Measurements from ENCODE around the gene FBXL4.

Gene FBXL4

DNA sequence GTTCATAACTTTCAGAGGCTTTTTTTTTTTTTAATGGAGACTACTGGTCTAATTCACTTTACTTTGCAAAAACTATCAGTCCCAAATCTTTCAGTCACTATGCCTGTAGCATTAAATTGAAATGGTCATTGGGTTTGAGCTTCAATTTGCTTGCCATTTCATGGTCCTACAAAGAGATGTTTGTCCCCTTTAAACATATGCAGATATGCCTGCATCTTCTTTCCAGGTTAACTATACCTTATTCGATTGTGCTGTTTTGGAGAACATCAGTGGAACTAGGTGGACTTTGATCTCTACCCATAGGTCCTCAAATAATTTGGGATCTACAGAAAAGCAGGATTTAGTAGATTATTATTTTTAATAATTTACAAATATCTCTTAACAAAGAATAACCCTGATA is 108.8 kb downstream of the FBXL4 start:
- DNase-seq (ENCODE audit: low spot score): no peak

DNA sequence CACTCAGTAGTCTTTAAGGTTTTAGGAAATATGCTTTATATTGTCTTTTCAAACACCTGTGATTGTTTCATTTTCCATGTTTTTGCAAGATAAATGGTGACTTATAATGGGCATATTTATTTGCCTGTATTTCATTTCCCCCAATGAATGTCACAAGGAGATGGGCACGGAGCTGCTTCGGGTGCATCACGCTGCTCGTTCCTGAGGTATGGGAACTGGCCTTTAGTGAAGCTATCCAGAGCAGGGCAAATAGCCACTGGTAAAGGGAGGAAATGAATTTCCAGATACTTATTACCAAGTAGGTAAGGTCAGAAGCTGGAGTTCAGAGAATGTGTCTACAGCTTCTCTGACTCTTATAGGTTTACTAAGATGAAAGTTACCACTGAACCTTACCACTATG is 109.7 kb downstream of the FBXL4 start:
- no peak for DNase-seq (ENCODE audit: low spot score)

DNA sequence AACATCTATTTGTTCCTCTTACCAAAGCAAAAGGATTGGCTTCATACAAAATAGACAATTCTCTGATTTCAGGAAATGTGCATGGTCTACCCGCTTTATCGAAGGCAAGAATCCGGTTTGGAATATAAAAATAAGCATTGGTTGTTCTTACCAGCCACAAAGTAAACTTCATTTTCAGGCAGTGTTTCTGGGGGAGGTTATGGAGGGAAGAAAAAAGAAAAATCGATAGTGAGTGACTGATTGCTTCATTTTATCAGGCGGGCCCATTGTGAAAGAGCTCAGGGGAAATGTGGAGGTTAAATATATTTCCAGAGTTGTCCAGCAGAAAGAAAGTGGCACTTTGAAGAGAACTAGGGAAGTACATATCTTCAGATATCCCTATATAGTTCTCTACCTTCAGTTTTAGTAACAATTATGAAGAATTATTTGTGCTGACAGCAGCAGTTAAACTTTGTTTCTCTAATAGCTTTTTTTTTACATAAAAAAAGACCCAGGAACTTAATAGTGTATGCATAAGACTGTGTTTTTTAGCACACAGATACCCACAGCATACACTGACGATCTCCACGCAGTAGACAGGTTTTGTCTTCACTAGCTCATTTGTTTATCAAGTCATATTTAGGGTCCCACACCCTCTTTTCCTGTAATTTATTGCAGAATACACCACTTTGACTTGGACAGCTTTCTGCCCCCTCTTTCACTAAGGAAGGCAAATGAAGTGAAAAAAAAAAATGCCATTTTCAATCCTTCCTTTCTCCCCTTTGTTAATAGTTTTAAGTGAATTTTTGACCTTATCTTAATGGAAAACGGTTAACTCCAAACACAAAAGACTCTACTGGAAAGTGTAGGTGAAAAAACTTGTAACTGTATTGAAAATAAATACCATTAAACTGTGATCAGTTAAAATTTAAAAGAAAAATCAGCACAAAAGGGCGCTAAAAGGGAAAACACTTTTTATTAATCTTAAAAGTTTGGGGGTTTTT is 110.5 kb downstream of the FBXL4 start:
- DNase-seq (ENCODE audit: low spot score): no peak

DNA sequence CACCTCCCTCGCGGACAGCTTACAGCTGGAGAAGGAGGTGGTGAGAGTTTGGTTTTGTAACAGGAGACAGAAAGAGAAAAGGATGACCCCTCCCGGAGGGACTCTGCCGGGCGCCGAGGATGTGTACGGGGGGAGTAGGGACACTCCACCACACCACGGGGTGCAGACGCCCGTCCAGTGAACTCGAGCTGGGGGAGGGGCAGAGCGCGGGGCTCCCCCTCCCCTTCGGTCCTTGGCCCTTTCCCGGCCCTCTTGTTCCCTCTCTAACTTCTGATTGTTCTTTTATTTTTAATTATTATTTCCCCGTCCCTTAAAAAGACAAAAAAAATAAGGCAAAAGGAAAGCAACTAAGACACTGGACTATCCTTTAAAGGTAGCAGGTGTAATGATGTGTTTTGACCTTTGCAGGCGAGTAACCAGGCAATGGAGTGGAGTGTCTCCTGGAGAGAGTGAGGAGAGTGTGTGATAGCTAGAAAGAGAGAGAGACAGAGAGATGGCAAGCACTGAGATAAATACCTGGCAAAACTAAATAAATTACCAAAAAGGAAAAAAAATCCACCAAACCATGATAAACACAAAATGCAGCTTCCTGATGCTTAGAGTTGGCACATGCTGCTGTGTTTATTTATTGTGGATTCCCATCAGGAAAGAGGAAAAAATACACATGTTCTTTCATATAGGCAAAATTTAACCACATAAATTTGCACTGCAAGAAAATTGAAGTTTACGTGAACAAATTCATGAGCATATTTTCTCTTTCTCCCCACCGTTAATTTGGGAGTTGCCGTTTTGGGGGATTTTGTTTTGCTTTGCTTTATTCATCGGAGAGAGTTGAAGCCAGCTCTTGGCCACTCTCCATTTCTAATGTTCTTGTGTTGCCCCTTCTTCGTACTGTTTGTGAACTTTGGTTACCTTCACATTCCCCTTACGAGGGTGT is 111.5 kb downstream of the FBXL4 start:
- DNase-seq (ENCODE audit: low spot score): no peak

DNA sequence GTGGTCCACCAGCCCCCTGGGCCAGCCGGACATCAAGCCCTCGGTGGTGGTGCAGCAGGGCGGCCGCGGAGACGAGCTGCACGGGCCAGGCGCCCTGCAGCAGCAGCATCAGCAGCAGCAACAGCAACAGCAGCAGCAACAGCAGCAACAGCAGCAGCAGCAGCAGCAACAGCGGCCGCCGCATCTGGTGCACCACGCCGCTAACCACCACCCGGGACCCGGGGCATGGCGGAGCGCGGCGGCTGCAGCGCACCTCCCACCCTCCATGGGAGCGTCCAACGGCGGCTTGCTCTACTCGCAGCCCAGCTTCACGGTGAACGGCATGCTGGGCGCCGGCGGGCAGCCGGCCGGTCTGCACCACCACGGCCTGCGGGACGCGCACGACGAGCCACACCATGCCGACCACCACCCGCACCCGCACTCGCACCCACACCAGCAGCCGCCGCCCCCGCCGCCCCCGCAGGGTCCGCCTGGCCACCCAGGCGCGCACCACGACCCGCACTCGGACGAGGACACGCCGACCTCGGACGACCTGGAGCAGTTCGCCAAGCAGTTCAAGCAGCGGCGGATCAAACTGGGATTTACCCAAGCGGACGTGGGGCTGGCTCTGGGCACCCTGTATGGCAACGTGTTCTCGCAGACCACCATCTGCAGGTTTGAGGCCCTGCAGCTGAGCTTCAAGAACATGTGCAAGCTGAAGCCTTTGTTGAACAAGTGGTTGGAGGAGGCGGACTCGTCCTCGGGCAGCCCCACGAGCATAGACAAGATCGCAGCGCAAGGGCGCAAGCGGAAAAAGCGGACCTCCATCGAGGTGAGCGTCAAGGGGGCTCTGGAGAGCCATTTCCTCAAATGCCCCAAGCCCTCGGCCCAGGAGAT is 112.4 kb downstream of the FBXL4 start:
- no peak for DNase-seq (ENCODE audit: low spot score)

DNA sequence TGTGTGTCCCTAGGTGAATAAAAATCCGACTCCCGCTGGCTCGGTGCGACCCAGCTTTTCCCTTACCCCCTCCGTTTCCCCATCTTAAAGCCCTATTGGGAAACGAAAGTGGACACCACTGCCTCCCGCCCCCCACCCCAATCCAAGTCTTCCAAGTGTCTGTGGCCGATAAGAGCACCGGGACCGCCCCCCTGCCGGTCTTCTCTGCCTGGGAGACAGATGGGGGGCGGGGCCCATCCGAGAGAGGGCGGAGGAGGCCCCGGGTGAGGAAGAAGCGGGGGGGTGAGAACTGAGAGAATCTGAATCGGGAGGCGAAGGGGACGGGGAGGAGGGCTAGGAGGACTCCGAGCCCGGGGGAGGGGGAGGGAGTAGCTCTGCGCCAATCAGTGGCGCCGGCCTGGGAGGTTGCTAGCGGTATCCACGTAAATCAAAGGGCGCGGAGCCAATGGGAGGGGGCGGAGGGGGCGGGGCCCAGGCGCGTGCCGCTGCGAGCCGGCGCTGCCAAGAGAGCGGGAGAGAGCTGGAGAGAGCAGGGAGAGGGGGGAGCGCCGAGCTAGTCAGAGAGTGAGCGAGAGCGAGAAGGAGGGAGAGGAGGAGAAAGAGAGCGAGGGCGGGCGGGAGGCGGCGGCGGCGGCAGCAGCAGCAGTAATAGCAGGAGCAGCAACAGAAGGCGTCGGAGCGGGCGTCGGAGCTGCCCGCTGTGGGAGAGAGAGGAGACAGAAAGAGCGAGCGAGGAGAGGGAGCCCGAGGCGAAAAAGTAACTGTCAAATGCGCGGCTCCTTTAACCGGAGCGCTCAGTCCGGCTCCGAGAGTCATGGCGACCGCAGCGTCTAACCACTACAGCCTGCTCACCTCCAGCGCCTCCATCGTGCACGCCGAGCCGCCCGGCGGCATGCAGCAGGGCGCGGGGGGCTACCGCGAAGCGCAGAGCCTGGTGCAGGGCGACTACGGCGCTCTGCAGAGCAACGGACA is 113.4 kb downstream of the FBXL4 start, which contains the start of gene POU3F2:
POU3F2 (plus strand) TSS at position 515 of the 972 bp plus-strand sequence; CDS start at position 815, 300 bp downstream.
- DNase-seq (ENCODE audit: low spot score): no peak

DNA sequence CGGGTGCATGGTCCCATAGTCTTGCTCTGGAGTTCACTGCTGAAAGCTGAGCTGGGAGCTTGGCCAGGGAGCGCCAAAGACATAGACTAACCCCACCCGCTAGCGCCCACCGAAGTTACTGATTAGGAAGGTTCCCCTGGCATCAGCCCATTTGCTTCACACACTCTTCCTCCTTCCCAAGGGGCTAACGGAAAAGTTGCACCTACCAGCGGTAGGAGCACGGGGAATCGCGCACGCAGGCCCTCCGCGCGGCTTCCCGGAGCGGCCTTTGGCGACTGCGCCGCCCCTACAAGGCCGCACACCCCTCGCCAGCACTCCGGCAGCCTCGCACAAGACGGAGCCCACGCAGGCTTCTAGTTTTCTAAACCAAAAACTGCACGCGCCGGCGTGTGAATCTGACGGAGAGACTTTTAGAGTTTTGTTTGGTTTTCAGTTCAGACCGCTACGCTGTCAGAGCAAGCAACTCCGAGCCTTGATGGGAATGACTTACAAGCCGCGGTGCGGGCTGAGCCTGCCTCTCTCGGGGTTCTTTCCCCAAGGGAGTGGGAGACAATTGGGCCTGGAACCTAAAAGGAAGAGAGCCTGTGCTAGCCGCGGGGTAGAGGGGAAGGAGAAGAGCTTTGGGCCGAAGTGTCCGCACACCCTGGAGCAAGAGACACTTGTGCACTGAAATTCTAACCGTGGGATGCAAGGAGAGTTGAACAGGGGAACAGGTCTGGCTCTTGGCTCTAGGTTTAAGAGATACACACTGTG is 114.3 kb downstream of the FBXL4 start:
- DNase-seq (ENCODE audit: low spot score): no peak

DNA sequence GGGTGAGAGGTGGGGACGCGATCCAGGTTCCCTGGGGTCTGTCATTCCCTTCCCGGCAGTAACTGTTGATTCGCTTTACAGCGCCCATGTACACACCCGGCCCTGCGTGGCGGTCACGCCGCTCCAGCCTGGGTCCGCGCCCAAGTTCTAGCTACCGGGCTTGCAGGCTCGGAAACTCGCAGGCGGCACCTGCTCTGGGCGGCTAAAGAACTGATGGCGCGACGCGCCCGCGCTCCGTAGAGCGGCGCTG is 114.8 kb downstream of the FBXL4 start:
- DNase-seq (ENCODE audit: low spot score): no peak

DNA sequence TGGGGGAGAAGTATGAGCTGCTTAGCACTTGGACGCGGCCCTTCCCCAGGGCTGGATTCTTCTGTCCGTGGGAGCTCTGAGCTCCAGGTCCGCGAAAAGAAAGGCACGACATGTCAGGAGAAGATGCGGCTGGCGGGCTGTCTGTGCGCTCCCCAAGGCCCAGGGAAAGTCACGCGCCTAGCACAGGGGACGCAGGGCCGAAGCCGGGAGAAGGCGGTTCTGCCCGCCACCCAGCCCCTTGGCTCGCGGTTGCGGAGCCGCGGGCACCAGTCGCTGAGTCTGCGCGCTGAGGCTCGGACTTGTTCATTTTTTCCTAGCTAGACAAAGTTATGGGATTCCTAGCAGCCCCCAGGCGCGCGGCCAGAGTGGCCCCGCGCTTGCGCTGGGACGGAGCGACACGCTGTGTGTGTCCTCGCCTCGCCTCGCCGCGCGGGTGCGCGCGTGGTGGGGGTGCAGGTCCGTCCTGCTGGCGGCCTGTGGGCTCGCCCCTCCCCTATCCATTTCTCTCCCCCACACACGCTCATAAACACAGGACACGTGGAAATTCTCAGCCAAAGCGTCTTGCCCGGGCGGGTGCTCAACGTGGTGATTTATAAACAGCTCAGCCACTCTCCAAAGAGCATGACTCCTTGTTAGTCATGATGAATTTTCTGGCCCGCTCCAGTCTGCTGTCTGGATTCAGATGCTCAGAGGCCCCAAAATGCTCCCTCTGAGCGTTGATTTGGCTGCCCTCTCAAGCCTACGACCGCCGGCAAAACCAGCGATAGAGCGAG is 115.3 kb downstream of the FBXL4 start:
- no peak for DNase-seq (ENCODE audit: low spot score)

DNA sequence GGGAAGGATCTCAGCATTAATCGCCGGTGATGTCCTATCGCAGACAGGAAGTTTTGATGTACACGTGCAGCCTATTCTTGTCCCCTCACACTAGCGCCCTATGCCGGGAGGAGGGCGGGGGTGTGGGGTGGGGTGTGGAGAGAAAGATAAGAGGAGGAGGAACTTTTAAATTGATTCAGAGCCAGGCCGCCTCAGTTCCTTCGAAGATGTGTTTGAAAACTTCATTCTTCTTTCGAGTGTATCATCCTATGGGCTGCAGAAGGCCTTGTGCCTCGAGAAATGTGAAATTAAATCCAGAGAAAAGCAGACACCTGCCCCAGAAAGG is 115.8 kb downstream of the FBXL4 start:
- no peak for DNase-seq (ENCODE audit: low spot score)

DNA sequence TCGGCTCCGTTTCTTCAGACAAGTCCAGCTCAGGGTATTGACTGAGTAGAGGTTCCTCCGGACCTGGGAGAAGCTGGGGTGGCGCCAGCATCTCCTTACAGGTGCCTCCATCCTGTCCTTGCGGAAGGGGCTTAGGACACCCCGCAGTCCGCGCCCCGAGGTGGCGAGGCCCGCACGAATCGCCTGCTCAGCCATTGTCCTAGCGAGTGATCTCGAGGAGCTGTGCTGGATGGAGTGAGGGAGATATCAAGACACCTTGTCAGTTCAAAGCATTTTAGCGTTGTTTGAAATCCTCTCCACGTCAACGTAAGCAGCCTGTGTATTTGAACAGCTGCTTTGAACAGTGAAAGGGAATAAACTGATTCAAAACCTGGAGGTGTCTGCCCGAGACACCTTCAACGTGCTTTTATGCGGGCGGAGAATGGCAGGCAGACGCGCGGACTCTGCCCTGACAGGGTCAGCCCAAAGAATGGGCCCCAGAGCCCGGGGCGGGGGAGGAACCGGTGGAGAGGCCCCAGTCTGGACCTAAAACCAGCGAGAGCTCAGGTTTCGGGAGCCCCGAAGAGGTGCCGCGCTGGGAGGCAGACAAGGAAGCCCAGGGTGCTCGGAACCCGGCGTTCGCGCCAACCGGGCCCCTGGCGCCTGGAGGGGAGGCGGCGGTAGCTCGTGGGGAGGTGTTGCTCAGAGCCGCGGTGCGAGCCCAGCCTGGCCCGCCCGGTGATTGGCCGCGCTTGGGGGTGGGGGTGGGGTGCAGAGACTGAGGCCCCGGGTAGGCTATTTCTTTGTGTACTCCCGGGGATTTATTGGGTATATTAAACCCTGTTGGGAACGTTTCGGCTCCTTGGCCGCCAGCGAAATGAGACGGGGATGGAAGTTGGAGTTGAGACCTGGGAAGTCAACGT is 116.4 kb downstream of the FBXL4 start:
- no peak for DNase-seq (ENCODE audit: low spot score)

DNA sequence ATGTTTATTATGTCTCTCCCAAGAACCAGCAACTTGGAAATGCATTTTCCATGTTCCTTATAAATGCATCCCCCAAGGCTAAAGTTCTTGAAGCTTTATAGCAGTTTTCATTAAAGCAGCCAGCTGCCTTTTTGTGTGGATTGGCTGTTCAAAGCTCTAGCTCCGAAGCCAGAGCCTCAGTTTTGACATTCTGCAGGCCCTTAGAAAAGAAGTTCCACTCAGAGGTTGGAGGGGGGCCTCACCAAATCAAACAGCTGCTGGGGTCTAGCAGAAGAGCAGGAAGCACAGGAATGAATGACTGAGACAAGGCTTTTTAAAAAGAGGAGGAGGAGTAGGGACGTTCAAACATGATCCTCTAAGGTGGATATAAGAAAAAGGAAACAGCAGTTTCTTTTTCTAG is 117.6 kb downstream of the FBXL4 start:
- no peak for DNase-seq (ENCODE audit: low spot score)

DNA sequence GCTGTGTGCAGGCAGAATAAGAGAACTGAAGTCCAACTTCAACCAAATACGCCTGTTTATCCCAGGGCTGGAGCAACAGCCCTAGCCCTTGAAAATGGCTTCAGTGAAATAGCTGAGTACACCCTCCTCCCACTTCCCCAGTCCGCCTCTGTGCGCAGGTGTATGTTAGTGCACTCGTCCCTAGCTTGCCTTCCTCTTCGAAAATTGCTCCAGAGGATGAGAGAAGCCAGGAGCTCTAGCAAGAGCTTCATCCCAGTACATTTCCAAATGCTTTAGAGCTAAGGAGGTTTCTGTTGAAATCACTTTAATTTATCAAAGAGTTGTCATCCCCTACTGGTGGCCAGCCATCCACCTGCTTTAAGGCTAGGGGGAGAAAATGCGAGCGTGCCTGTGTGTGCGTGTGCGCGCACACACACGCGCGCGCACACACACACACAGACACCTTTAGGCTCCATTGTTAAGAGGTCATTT is 118.8 kb downstream of the FBXL4 start:
- no peak for DNase-seq (ENCODE audit: low spot score)

DNA sequence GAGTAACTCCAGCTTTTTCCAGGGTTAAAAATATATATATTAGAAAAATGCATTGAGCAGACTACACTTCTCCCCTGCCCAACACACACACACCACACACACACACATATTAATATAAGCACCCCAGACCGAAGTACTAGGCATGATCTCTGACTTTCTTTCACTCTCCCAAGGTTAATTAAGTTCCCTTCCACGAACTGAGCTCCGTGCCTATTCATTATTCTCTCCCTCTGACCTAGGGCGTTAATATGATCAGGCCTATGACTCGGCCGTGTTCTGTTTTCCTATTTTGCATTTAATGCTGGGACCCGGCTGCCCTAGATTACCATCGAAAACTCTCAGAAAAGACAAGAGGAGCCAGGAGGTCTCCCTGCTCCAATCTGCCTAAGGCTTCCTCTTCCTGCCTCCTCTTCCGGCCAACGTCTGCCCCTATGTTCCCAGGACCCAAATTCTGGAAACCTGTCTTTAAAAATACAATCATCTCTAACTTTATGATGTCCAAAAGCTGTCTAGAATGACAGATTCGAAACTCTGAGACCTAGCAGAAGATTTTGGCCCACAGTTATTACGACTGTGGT is 119.4 kb downstream of the FBXL4 start:
- DNase-seq (ENCODE audit: low spot score): no peak

DNA sequence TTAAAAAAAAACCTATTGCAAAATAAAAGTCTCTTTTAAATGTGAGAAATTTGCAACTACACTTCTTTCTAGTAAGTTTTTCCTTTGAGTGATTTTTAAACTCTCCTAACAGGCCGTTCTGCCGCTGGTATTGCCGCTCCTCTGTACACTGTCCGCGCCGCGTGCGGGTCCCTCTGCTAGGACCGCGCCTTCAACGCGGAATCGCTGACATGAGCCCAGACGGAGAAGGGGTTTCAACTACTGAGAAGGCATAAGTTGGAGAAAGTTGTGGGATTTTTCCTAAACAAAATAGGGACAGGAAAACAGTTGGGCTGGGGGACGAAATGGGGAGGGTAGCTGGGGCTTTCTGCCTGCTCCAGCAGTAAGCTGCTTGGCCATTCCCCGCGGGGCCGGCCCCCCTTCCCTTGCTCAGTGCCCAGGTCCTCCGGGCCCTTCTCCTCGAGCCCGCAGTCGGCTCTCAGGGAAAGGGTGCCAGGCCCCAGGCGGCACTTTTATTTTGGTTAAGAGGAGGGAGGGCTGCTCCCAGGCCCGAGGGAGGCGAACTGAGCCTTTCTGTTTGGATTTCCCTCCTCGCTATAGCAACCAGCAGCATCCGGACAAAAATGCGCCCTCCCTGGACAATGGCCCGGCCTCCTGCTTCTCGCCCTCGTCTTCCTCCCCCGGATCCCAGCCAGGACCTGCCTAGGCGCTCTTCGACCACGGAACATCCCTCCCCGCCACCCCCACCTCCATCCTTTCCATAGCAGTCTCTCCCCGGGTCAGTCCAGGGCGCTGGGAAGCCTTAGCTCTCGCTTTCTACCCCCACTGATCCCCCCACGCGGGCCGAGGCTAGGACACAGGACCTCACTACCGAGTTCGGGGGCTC is 120.2 kb downstream of the FBXL4 start:
- no peak for DNase-seq (ENCODE audit: low spot score)

DNA sequence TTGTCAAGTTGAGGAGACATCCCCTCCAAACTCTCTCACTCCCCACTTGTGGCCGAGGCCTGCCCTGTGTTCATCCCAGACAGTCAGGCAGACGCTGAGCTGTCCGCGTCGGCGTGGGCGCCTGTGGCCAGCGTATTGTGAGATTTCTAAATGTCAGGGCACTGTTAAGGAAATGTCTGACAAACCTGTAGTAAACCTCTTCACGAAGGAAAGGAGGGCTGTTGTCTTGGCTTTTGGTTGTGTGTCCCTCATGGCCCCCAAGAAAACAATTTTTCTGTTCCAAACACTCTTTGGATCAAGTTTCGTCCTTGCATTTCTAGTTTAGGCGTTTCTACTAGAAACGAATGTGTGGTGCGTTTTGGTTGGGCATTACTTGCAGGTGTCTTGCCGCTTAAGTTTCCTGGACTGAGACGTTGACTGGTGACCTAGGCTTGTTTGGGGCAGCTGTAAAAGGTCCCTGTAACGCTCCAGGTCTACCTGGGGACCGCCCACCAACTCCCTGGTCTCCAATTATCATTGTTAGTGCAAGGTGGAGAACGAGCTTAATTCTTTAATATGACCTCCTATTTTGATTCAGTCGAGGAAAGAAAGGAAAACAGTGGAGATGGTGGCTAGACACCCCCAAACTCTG is 122.0 kb downstream of the FBXL4 start:
- DNase-seq (ENCODE audit: low spot score): no peak

Data from NAMALWA (cell line).